Transverse colon (tissue), 4 donors: Measurements from ENCODE around the gene WDR86. TPM values are rescaled to one million over a fixed set of nuclear protein-coding genes. Genes with fewer than 3 reads are reported as not detected.

Experiments
- DNase-seq: peaks from one replicate; pipeline ENCODE4 v3.0.0-alpha.2; 2019
- H3K27ac ChIP-seq, 4 donors: fragments of 200-600 bp; sonication (generic); 2 replicates each; pipeline ENCODE4 v1.5.1; 2016 to 2018; ENCODE audit warnings: inconsistent platforms in 4 of 4
- H3K27me3 ChIP-seq: fragments of 200-600 bp; sonication (generic); 2 replicates; pipeline ENCODE4 v1.5.1; 2017; ENCODE audit warnings: inconsistent platforms
- H3K36me3 ChIP-seq, 4 donors: fragments of 200-600 bp; sonication (generic); 2 replicates each; pipeline ENCODE4 v1.5.1; 2017 to 2019; ENCODE audit warnings: inconsistent platforms in 4 of 4
- H3K4me1 ChIP-seq, 4 donors: fragments of 200-600 bp; sonication (generic); 2 replicates each; pipeline ENCODE4 v1.5.1; 2017 to 2020; ENCODE audit warnings: inconsistent platforms in 4 of 4
- H3K4me3 ChIP-seq, 4 donors: fragments of 200-600 bp; sonication (generic); 1 replicate in 1 of 4; 2 replicates in 3 of 4; pipeline versions ENCODE4 v1.5.1 to v1.6.1; 2017 to 2019; ENCODE audit warnings: inconsistent platforms in 4 of 4
- H3K9me3 ChIP-seq, 2 donors: fragments of 200-600 bp; sonication (generic); 2 replicates each; pipeline ENCODE4 v1.5.1; 2017 to 2019; ENCODE audit warnings: inconsistent platforms in 2 of 2
- EP300 ChIP-seq: sonication (generic); formaldehyde crosslinking; IDR thresholded peaks from one replicate; pipeline ENCODE4 v1.6.1; 2017; ENCODE audit warnings: antibody characterized with exemption, low read depth
- POLR2A ChIP-seq: fragments of 450-650 bp; IDR thresholded peaks from one replicate; pipeline ENCODE4 v1.6.1; 2016; ENCODE audit warnings: antibody characterized with exemption, mild to moderate bottlenecking, moderate library complexity
- POLR2AphosphoS5 ChIP-seq, 3 donors: sonication (generic); formaldehyde crosslinking; IDR thresholded peaks; one replicate each; pipeline ENCODE4 v1.6.1; 2016; ENCODE audit warnings: antibody characterized with exemption in 3 of 3
- WGBS, 2 donors: methylation state at CpG; one replicate each; pipeline ENCODE4 v1.1.5; 2018; ENCODE audit warnings: low coverage in 1 of 2; 5-methylcytosine and 5-hydroxymethylcytosine counted together
- in situ Hi-C, 4 donors: fragments of 200-750 bp; cut with MboI; loops; one replicate each; pipeline versions ENCODE4 v1.15.0 to v1.15.1; 2017; ENCODE audit warnings: low sequenced_read_pairs in 3 of 4, low pct_ligation_motif_present in 1 of 4, low pct_unique_long_range_greater_than_20kb in 1 of 4
- intact Hi-C: fragments of 100-400 bp; cut with DNase I; formaldehyde crosslinking; loops from one replicate; pipeline ENCODE4 v1.15.1; 2023; ENCODE audit warnings: low total_unique reads
- total RNA-seq, 4 donors: library from RNA; depleted of rRNA; stranded (reverse); fragments of >200 nt; gene quantifications; one replicate each; pipeline ENCODE4 v1.1.0, GENCODE V29; 2016
- TF ChIP-seq, protein P1 (sequence below), 5 experiments: fragments of 200-600 bp in 3 of 5; fragments of 450-650 bp in 2 of 5; sonication (generic) in 3 of 5; IDR thresholded peaks; 1 replicate in 2 of 5; 2 replicates in 3 of 5; pipeline ENCODE4 v1.5.1; 2016 to 2017; ENCODE audit warnings: antibody characterized with exemption in 5 of 5, inconsistent platforms in 3 of 5, mild to moderate bottlenecking in 2 of 5, moderate library complexity in 1 of 5

Gene WDR86
- total RNA-seq, 4 donors from 2014 or later, result 2.8 to 33.3 (median 7.1) TPM

DNA sequence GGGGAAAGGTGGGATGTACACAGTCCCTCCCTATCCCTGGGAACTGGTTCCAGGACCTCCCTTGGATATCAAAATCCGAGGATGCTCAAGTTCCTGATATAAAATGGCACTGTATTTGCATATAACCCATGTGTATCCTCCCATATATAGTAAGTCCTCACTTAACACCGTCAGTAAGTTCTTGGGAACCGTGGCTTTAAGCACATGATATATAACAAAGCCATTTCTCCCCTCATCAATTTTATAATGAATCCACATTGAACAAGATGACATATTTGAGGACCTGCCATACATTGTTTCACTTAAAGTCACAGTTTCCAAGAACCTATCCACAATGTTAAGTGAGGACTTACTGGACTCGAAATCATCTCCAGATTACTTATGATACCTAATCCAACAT lies 24.7 kb upstream of the WDR86 start:
- DNase-seq, result no peak
- TF ChIP-seq EP300 (no peak), POLR2A (no peak), POLR2AphosphoS5 (IDR thresholded peaks at IDR 0.05) (no peak)
- TF ChIP-seq, protein P1, sequence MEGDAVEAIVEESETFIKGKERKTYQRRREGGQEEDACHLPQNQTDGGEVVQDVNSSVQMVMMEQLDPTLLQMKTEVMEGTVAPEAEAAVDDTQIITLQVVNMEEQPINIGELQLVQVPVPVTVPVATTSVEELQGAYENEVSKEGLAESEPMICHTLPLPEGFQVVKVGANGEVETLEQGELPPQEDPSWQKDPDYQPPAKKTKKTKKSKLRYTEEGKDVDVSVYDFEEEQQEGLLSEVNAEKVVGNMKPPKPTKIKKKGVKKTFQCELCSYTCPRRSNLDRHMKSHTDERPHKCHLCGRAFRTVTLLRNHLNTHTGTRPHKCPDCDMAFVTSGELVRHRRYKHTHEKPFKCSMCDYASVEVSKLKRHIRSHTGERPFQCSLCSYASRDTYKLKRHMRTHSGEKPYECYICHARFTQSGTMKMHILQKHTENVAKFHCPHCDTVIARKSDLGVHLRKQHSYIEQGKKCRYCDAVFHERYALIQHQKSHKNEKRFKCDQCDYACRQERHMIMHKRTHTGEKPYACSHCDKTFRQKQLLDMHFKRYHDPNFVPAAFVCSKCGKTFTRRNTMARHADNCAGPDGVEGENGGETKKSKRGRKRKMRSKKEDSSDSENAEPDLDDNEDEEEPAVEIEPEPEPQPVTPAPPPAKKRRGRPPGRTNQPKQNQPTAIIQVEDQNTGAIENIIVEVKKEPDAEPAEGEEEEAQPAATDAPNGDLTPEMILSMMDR (IDR thresholded peaks at IDR 0.05), result no peak
- Histone ChIP-seq H3K36me3 (no peaks in the 10 kb centered on the region), H3K4me1 (peaks cover 2 to 11% (median 6%) of the 10 kb centered on the region in 4 donors), H3K27ac (no peak overlapping the region), H3K27me3 (peaks cover 10% of the 10 kb centered on the region), H3K9me3 (no peaks in the 10 kb centered on the region), H3K4me3 (no peak overlapping the region)
- in situ Hi-C loops, result no loop called here
- WGBS, 2 donors, result 70 to 78% methylated on average over 4 of the region's 4 CpGs
- intact Hi-C loops, result no loop called here

DNA sequence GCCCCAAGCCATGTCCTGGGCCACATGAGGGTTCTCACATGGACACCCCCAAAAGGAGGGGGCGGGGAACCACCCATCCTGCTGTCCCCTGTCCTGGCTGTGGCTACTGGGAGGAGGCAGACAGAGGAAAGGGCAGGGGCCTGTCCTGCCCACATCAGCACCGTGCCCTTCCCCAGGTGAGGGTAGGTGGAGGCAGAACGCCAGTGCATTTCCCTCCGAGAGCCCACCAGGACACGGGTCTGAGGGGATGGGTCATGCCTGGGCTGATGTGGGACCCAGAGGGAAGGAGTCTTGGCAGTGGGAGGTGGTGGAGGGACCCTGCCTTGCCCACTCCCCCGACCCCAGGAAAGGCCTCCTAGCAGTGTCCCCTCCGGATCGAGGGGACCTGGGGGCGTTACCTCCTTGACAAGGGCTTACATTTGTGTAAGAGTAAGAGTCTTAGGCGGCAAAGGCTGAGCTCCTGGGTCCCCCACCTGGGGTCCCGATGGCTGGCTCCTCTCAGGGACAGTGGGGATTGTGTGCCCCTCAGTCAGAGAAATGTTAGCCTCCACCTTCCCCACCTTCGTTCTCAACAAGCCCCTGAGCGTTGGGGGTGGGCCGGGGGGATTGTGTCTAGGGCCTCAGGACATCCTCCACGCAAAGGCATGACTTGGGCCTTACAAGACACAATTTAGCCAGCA lies 24.0 kb upstream of the WDR86 start:
- no peak for DNase-seq
- Histone ChIP-seq H3K4me1 (peaks cover 0 to 12% (median 7%) of the 10 kb centered on the region in 4 donors), H3K27ac (no peak overlapping the region), H3K9me3 (no peaks in the 10 kb centered on the region), H3K4me3 (no peak overlapping the region), H3K36me3 (no peaks in the 10 kb centered on the region), H3K27me3 (peaks cover 3% of the 10 kb centered on the region)
- in situ Hi-C loops (no loop called here), intact Hi-C loops (no loop called here)
- 91% methylated on average over 15 of the region's 15 CpGs; no CpG with 5 or more reads in 1 of the 2 donors for whole genome bisulfite sequencing, 2 donors
- no peak for TF ChIP-seq POLR2A
- TF ChIP-seq EP300, result no peak
- TF ChIP-seq POLR2AphosphoS5 (IDR thresholded peaks at IDR 0.05), result no peak
- TF ChIP-seq, protein P1 (IDR thresholded peaks at IDR 0.05), result no peak

DNA sequence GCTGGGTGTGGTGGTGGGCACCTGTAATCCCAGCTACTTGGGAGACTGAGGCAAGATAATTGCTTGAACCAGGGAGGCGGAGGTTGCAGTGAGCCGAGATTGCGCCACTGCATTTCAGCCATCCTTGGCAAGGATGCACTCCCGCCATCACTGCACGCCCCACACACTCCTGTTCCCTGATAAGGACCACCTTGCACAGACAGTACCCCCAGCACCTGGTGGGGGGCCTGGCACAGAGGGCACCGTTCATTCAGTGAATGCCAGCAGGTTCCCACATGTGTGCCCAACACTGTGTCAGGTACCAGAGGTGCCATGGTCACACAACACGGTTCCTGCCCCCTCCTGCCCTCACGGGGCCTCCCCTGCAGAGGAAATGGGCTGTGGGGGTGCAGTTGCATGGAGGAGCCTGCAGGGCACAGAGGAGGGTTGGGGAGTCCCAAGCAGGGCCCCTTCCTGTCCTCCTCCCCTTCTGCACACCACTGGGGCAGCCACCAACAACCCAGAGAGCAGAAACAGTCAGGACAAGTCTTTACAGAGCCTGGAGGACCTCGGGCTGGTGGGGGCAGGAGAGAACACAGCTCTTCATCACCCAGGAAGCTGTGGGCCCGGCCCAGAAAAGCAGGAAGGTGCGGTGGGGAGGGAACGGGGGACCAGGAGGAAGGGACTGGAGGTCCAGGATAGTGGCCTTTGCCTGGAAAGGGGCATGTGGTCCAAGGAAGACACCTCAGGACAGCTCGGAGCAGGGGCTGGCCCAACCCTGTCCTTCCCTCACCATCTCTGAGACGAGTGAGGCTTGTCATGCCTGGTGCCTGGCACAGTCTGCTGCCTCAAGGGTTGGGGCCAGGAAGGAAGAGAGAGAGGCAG lies 23.1 kb upstream of the WDR86 start:
- no peak for DNase-seq
- Histone ChIP-seq H3K4me3 (no peak overlapping the region), H3K9me3 (no peaks in the 10 kb centered on the region), H3K27me3 (no peaks in the 10 kb centered on the region), H3K27ac (no peak overlapping the region), H3K4me1 (peaks cover 0 to 18% (median 9%) of the 10 kb centered on the region in 4 donors), H3K36me3 (no peaks in the 10 kb centered on the region)
- WGBS, 2 donors, result 68% methylated on average over 12 of the region's 14 CpGs; no CpG with 5 or more reads in 1 of the 2 donors
- in situ Hi-C loops, result no loop called here
- TF ChIP-seq EP300 (no peak), POLR2AphosphoS5 (IDR thresholded peaks at IDR 0.05) (no peak), POLR2A (no peak)
- TF ChIP-seq, protein P1 (IDR thresholded peaks at IDR 0.05), result no peak
- intact Hi-C loops, result no loop called here

DNA sequence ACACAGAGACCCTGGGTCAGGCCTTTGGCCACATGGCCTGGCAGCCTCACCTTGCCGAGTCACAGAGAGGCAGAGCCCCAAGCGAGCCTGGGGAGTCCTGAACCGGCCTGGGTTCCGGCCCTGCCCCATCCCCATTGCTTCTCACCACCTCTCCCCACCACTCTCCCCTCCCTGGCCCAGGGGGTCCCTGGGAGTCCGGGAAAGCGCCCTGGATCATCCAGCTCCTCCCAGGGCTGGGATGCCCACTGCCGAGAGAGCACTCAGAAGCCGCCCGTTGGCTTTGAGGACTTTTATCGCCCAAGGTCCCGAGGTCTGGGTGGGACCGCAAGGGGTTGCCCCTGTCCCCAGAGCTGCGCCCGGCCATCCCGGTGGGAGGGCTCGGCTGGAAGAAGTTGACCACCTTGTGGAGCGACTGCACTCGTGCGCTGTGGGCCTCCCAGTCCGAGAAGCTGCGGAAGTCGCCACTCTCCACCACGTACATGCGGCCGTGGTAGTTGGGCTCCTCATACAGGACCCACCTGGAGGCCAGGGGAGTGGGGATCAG lies 22.0 kb upstream of the WDR86 start:
- H3K9me3 ChIP-seq, result no peaks in the 10 kb centered on the region
- no peak overlapping the region for H3K4me3 ChIP-seq
- WGBS, 2 donors, result 90% methylated on average over 22 of the region's 25 CpGs; no CpG with 5 or more reads in 1 of the 2 donors
- no peaks in the 10 kb centered on the region for H3K36me3 ChIP-seq
- no peak overlapping the region for H3K27ac ChIP-seq
- no peaks in the 10 kb centered on the region for H3K27me3 ChIP-seq
- H3K4me1 ChIP-seq, result peaks cover 2 to 17% (median 9%) of the 10 kb centered on the region in 4 donors
- no peak for DNase-seq
- in situ Hi-C loops (no loop called here), intact Hi-C loops (no loop called here)
- TF ChIP-seq, protein P1 (IDR thresholded peaks at IDR 0.05), result no peak
- no peak for TF ChIP-seq POLR2AphosphoS5 (IDR thresholded peaks at IDR 0.05)
- TF ChIP-seq POLR2A, result no peak
- no peak for TF ChIP-seq EP300
